Mucosa of gallbladder (tissue), 1 donor: ENCODE results near the gene IPO9. TPM values are rescaled to one million over a fixed set of nuclear protein-coding genes. Genes with fewer than 3 reads are reported as not detected.
"Not testable (repeated sequence)": the region's sequence is repeated elsewhere in the genome, so short reads cannot be mapped to it uniquely, and the experiment has no call there.

Source experiments
- DNase-seq: peaks from one replicate; pipeline ENCODE4 v3.0.0-alpha.2; 2020; ENCODE audit warnings: low spot score
- total RNA-seq: library from RNA; stranded (reverse); gene quantifications from one replicate; pipeline ENCODE4 v1.2.1, GENCODE V29; 2021
- donor health status: DM: no; HTN: no; CAD: no.

Gene IPO9
- total RNA-seq, 1 donor from 2014 or later: 35.0 TPM

DNA sequence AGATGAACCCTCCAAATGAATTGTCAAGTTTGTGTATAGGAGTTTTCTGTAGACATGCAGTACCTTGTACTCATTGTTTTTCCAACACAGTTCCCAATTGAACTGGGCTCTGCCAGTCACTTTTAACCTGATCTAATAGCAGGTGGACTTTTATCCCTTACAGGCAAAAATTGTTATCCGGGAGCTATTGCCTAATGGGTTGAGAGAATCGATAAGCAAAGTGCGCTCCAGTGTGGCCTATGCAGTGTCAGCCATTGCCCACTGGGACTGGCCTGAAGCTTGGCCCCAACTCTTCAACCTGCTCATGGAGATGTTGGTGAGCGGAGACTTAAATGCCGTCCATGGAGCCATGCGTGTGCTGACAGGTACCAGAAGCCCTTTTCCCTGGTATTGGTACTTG, 19.3 kb downstream of the IPO9 start:
- DNase-seq: no peak

DNA sequence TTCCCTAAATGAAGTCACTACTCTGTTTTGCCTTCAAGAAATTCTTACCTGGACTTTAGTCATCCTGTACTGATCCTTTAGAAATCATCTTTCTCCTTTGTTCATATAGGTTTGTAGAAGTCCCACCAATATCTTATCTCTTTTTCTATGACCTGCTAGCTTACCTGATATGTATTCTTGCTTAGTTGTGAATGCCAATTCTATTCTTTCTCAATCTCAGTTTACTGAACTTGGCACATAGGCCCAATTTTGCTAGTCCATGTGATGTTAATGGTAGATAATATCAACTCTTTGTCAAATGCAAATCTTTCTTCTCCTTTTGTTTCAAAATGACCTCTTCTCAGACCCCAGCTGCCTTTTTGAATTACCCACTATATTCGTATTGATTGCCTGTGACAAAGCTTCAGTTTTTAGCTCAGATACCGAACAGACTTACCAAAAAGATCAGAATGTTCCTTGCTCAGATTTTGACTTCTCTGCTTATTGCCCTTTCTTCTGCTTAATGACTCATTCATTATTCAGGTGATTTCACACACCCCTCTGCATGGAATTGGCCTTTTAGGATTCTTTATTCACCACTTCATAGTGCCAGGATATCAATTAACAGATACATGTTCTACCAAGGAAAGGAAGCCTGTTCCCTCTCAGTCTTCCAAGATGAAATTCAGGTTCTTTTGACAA, 20.6 kb downstream of the IPO9 start:
- DNase-seq: no peak

DNA sequence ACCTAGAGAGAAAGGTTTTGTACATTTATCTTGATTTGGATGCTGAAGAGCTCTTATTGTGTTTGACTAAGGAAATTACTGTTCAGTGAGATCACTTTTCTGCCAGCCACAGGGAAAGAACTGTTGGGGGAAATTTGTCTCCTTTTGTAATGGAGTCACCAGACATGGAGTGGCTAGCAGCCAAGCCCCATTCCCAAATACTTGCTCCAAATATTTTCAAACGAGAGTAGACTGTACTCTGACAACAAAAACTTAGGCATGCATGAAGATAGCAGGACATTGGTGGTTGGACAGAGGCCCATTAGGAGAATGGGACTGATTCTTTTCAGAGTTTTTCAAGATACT, 21.1 kb downstream of the IPO9 start:
- peak; percentile 39 for DNase-seq

DNA sequence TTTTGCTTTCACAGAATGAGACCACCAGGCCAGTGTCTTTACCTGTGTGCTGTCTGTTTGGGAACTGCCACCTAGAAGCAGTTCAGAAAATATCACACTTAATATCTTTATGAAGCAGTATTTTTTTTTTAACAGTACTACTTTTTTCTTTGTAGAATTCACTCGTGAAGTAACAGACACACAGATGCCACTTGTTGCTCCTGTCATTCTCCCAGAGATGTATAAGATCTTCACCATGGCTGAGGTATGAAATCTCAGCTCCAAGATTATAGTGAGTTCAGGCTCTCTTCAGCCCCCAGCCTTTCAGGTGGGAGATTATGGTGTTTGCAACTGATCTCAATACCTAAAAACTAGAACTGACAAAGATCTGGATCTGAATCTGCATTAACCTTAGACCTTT, 23.0 kb downstream of the IPO9 start:
- DNase-seq: no peak

DNA sequence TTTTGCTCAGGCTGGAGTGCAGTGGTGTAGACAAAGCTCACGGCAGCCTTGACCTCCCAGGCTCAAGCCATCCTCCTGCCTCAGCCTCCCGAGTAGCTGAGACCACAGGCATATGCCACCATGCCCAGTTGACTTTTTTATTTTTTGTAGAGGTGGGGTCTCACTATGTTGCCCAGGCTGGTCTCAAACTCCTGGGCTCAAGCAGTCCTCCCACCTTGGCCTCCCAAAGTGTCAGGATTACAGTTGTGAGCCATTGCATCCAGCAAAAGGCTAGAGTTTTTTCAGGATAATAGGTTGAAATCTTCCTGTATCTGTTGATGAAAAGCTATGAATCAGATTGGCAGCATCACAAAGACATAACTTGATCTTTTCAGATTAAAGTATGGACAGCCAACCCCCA, 27.8 kb downstream of the IPO9 start:
- DNase-seq: not testable (repeated sequence)

DNA sequence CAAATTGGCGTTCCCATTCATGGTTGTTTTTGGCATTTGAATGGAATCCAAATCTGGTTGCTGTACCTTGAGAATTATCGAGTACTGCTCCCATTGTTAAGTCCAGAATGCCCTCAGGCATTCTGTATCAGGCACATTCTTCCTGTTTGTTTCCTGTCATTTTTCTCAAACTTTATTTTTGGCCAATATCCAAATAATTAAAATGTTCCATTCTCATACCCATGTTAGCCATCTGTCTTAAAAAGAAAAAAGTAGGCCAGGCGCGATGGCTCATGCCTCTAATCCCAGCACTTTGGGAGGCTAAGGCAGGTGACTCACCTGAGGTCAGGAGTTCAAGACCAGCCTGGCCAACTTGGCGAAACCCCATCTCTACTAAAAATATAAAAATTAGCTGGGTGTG, 30.5 kb downstream of the IPO9 start:
- DNase-seq: no peak

DNA sequence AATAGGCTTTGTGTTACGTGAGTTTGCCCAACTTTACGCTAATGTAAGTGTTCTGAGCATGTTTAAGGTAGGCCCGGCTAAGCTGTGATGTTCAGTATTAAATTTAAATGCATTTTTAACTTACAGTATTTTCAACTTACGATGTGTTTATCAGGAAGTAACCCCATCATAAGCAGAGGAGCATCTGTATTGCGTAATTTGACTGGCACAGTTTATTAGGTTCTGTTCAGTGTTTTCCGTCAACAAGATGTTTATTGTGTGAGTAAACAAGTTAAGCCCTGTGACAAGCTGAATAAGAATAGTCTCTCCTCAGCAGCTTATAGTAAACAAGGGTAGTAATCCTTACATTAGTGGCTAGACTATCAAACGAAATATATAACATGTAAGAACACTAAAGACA, 32.5 kb downstream of the IPO9 start:
- DNase-seq: no peak

DNA sequence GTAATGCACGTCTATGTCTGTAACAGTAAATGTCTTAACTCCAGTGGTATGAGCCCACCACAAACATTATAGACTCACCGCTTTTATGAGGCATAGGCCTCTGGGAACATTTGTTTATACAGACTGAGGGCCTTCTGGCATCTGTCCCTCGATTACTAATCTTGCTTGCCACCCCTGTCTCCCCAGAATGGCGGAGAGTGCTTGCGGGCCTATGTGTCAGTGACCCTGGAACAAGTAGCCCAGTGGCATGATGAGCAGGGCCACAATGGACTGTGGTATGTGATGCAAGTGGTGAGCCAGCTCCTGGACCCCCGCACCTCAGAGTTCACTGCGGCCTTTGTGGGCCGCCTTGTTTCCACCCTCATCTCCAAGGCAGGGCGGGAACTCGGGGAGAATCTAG, 41.4 kb downstream of the IPO9 start:
- no peak for DNase-seq

DNA sequence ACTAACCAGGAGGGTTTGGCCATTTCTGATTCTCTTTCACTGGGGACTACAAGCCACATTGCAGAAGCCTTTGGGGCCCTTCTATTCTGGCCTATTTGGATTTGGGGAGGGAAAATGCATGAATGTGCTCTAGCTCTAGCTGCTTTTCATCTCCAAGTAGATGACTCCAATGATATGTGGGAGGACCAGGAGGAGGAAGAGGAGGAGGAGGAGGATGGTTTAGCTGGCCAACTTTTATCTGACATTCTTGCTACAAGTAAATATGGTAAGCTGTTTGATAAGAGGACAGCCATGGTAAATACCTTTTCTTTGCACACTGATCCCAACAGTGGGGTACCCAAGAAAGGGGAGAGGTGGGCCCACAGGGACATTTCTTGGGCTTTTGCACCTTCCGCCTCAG, 45.7 kb downstream of the IPO9 start:
- DNase-seq: no peak

DNA sequence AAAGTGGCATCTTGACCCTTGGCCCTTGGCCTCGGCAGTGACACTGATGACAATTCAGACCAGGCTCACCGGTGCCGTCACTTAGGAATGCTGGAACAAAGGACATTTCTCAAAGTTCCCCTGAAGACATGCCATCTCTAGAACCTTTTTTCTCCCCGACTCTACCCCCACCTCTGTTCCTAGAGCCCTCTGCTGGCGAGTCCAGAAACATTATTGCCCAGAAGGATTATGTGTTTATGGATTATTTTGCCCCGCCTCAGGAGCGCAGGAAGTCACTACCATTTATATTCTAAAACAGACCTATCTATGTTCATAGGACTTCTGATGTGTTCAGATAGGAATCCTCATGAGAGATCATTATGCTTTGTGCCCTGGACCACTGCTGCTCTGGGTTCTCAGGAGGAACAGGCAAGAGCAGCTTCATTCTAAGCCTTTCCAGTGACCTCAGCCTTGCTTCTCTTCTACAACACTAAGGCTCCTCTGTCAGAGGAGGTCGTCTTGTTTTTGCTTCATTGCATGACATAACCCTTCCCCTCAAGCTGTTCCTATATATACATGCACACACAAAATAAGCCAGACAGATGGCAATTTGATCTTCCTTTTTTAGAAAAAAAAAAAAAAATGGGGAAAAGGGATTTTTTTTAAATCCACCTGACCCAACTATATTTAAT, 47.3 kb downstream of the IPO9 start:
- no peak for DNase-seq

DNA sequence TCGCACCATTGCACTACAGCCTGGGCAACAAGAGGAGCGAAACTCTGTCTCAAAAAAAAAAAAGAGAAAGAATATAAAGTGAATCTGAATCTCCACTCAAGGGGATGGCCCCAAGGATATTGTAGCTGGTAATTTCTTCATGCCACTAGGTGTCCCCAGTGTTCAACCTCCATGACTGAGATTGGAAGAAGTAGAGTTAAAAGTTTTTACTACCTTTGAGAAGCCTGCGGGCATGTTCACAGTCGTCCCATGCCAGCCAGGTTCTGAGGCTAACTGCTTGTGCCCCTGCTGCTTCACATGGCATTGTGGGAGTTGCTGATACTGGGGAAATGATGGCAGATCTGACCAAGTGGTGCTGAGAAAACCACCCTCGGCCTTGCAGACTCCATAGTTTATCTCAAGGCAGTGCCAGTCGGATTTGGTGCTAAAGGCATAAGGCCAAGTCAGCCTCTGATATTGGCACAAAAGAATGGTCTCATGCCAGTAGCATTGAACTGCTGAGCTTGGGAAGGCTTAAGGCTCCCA, 49.0 kb downstream of the IPO9 start:
- DNase-seq: no peak

DNA sequence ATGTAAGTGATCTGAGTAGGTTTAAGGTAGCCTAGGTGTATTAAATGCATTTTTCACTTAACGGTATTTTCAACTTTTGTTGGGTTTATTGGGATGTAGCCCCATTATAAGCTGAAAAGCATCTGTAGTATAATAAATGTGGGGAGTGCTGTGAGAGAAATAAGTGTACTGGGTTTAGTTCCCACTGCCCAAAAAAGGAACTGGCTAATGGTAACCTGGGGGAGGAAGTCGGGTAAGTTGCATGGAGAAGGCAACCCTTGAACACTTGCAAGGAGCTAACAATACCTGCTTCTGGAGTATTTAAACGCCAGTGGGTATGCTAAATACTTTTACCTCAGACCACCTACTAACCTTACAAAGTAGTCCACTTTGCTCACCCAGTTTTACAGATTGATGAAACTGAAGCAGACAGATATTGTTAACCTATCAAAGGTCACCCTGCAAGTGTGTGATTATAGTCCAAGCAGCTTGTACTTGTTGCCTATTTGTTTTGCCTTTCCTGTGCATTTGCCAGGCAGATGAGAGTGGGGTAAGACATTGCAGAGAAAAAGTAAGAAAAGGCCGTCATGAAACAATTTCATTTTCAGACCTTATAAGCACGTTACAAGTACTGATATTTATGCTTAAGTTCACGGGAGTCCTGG, 52.1 kb downstream of the IPO9 start:
- DNase-seq: no peak

DNA sequence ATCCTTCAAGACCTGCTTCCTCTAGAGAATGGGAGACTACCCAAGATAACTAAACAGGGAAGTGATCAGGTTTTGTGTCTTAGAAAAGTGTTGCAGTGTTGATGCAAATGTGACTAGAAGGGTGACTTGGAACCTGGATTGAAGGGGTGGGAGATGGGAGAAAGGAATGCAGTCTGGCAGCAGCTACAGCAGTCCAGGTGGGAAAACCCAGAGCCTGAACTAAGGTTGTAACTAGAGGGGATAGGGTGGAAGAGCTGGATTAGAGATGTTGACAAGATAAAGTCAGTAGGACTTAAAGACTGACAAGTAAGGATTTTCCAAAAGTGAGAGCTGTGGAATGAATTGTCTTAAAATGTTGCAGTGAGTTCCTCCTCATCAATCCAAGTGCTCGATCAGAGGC, 52.7 kb downstream of the IPO9 start:
- DNase-seq: no peak

DNA sequence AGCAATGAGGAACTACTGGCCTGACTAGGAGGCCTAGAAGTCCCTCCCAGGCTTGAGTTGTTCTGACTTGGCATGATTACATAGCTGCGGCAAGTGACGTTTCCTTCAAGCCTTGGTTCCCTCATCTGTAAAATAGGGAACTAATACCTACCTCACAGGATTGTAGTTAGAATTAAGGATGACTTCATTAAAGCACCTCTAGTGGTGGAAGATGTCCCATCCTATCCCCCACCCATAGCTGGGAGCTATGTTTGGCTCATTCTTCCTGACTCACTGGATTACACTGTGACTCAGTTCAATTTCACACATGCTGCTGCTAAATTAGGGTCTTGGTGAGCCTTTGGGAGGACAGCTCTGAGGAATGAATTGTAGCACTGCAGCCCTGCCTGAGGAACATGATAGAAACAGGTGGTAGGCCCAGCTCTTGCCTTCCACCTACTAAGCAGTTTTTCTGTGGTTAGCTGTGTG, 53.7 kb downstream of the IPO9 start:
- DNase-seq: no peak

DNA sequence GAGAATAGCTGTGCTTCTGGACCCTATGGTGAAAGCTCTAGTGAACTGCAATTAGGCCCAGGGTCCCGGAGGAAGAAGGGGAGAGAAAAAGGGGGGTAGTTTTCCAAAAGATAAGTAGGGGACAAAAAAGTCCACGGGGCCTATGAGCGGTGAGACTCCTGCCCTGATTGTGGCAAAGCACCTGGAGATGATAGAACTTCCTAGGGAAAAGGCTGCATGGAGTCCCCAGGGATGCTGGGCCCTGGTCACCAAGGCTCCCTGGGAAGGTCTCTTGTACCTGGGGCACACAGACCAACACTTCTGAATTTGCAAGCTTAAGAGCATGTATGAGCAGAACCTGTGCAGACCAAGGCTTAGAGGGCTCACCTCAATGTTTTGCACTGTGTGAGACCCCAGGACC, 54.3 kb downstream of the IPO9 start:
- DNase-seq: no peak

DNA sequence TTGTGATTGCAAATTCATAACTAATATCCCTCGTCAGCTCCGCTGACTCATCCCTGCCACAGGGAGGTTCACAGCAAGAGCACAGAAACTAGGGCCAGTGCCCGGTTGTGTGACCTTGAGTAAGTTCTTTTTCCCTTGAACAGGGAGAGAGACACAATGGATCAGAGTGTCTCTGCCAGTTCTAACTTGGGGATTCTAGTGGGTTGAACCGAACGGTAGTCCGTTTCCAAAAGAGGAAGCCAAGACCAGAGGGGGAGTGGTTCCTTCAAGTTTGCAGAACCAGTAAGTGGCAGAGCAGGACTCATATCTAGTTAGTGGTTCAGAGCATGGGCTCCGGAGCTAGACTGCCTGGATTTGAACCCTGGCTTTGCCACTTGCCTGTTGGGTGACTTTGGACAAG, 54.8 kb downstream of the IPO9 start:
- no peak for DNase-seq

DNA sequence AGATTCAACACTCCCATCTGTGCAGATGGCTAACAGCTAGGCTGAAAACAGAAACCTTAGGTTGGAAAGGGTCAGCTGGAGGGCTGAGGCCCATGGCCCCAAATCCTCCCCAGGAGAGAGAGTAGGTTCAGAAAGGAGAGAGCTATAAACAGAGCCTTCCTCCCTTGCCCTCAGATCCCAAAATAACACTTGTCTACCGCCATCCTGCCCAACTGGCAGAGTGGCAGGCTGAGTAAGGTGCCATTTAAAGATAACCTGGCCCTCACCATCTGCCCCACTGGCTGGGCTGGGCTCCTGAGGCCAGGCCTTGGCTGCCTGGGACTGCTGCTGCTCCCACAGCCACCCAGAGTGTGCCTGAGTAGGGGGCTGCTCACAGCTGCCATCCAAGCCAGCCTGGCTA, 55.5 kb downstream of the IPO9 start:
- DNase-seq: no peak

DNA sequence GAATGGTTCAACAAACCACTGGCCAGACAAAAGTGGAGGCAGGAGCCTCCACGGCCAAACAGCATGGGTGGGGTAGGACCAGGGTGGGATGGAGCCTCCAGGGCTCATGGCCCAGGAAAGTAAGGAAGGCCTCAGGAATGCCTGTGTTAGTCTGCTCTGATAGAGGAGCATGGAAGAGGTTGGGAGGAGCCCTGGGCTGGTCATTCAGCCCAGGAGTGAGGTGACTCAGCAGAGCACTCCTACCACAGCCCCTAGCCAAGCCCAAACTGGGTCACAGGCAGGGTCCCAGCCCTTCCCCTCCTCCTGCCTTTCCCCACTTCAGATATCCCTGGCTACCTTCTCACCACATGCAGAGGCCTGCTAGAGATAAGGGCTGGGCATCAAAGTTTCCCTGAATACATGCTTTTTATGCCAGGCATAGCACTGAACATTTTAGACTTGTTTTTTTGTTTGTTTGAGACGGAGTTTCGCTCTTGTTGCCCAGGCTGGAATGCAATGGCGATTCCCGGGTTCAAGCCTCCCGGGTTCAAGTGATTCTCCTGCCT, 56.6 kb downstream of the IPO9 start:
- DNase-seq: no peak

DNA sequence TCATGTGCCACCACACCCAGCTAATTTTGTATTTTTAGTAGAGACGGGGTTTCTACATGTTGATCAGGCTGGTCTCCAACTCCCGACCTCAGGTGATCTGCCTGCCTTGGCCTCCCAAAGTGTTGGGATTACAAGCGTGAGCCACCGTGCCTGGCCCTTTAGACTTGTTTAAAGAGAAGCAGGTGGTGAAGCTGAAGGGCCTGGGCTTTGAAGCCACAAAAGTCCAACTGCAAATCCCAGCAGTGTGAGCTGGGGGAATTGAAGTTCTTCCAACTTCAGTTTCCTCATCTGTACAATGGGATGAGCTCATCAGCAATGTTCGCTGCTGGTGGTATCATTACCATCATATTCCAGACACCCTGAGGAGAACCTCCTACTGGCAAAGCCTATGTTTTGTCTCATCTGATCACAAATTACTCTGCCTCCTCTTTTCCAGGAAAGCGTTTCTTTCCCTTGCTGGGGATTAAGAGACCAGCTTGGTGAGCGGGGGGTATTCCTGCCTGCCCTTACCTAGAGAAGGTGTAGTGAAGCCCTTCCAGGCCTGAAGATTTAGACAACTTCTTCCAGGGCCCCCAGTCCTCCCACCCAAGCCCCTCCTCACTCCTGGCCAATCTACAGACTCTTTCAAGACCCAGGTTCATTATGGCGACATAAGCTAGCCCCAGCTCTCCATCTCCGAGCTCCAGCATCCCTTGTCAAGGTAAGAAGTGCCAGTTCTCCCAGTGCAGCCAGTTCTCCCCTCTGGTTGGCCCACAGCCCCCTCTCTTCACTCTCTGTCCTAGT, 57.3 kb downstream of the IPO9 start:
- DNase-seq: no peak

DNA sequence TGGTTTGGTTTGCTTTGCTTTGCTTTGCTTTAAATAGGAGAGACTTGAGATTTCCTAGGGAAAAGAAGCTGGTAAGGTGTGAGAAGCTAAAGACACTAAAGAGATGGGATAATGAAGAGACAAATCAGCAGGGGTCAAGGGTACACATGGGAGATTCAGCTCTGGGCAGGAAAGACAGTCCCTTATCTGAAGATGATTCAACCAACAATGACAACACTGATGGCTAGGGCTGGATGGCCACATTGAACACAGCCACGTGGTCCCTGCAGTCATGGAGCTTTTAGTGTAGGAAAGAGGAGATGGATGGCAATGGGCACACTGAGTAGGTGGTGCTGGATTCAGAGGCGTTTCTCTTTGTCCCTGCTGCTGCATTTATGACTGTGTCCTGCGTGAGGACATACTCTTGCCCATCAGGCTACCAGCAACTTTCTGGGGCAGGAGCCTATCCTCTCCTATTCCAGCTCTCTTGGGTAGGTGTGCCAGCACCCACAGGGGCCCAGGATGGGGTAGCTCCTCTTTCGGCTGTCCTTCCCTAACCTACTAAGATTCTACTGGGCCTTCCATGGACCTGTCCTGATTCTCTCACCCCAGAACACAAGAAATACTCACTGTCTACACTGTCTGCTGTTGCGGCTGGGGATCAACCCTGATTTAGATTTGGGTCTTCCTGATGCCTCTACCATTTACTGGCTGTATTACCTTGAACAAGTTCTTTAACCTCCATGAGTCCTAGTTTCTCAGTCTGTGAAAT, 58.3 kb downstream of the IPO9 start:
- DNase-seq: no peak
